Measurements from ENCODE around the gene MEIS2. TPM values are rescaled to one million over a fixed set of nuclear protein-coding genes. Genes with fewer than 3 reads are reported as not detected.

The MEIS2 gene
- polyA plus RNA-seq, 2 of the 4 experiments (the other 2 are of a cell fraction), result 7.3 to 11.1 TPM

DNA sequence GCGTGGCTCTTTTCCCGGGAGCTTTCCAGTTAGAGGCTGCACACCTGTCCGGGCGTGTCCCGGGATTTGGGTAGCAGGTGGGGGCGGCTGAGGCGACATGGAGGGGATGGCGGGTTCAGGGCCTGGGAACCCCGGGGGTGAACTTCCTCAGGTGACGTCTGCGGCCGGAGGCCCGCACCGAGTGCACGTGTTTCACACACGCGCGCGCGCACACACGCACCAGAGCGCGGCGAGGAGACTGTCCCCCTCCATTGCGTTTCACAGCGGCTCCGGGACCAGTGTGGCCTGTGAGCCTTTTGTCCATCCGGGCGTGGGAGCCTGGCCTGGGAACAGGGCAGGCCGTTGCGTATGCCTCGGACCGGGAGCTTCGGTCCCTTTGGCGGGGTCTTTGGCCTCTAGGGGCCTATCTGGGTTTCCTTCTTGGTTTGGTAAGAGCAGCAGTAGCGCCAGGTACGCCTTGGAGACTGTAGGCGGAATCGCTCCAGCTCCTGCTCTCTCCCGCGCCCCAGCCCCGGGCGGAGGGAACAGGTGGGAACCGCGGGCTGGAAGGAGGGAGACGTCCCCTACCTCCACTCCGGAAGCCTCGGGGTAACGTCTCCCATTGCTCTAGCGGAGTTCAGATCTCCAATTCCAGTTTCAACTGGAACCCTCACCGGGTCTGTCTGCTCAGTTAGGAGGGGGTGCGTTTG is 220.0 kb downstream of the MEIS2 start:
- no peak overlapping the region for H3K27ac ChIP-seq
- ChIA-PET POLR2A (no interaction called here), CTCF (interaction anchor here (1.3 kb wide), 1 partner anchor 253 kb away, joined by 3 read pairs; no protein-coding TSS in a partner anchor)
- TF ChIP-seq ZC3H11A (IDR thresholded peaks at IDR 0.05) (no peak), MAZ (IDR thresholded peaks at IDR 0.05; ENCODE audit: borderline replicate concordance, low read depth, low read length) (no peak), HEYL (CRISPR knock-in tag; IDR thresholded peaks at IDR 0.05) (no peak), RARB (CRISPR knock-in tag; IDR thresholded peaks at IDR 0.05) (no peak), RAD21 (conservative IDR thresholded peaks at IDR 0.05 in 1 of 2, IDR thresholded peaks at IDR 0.05 in 1 of 2) (no peak), NFE2L2 (conservative IDR thresholded peaks at IDR 0.05; ENCODE audit: low read length) (no peak), RCOR1 (IDR thresholded peaks at IDR 0.05; ENCODE audit: low read depth, low read length) (no peak), EHMT2 (IDR thresholded peaks at IDR 0.05; ENCODE audit: low read depth) (no peak), TFCP2L1 (CRISPR knock-in tag; IDR thresholded peaks at IDR 0.05) (no peak), RFX5 (IDR thresholded peaks at IDR 0.05) (no peak), SMC3 (IDR thresholded peaks at IDR 0.05) (no peak), NR3C1 (IDR thresholded peaks at IDR 0.05) (no peak), CEBPB (IDR thresholded peaks at IDR 0.05) (no peak), KDM1A (IDR thresholded peaks at IDR 0.05; ENCODE audit: low read depth) (no peak)
- TF ChIP-seq, protein P1, sequence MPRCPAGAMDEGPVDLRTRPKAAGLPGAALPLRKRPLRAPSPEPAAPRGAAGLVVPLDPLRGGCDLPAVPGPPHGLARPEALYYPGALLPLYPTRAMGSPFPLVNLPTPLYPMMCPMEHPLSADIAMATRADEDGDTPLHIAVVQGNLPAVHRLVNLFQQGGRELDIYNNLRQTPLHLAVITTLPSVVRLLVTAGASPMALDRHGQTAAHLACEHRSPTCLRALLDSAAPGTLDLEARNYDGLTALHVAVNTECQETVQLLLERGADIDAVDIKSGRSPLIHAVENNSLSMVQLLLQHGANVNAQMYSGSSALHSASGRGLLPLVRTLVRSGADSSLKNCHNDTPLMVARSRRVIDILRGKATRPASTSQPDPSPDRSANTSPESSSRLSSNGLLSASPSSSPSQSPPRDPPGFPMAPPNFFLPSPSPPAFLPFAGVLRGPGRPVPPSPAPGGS (IDR thresholded peaks at IDR 0.05), result no peak
- TF ChIP-seq, protein P2, sequence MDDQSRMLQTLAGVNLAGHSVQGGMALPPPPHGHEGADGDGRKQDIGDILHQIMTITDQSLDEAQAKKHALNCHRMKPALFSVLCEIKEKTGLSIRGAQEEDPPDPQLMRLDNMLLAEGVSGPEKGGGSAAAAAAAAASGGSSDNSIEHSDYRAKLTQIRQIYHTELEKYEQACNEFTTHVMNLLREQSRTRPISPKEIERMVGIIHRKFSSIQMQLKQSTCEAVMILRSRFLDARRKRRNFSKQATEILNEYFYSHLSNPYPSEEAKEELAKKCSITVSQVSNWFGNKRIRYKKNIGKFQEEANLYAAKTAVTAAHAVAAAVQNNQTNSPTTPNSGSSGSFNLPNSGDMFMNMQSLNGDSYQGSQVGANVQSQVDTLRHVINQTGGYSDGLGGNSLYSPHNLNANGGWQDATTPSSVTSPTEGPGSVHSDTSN (IDR thresholded peaks at IDR 0.05), result no peak
- TF ChIP-seq, protein P3, sequence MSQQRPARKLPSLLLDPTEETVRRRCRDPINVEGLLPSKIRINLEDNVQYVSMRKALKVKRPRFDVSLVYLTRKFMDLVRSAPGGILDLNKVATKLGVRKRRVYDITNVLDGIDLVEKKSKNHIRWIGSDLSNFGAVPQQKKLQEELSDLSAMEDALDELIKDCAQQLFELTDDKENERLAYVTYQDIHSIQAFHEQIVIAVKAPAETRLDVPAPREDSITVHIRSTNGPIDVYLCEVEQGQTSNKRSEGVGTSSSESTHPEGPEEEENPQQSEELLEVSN (IDR thresholded peaks at IDR 0.05; ENCODE audit: borderline replicate concordance, low read depth), result no peak
- TF ChIP-seq, protein P4, sequence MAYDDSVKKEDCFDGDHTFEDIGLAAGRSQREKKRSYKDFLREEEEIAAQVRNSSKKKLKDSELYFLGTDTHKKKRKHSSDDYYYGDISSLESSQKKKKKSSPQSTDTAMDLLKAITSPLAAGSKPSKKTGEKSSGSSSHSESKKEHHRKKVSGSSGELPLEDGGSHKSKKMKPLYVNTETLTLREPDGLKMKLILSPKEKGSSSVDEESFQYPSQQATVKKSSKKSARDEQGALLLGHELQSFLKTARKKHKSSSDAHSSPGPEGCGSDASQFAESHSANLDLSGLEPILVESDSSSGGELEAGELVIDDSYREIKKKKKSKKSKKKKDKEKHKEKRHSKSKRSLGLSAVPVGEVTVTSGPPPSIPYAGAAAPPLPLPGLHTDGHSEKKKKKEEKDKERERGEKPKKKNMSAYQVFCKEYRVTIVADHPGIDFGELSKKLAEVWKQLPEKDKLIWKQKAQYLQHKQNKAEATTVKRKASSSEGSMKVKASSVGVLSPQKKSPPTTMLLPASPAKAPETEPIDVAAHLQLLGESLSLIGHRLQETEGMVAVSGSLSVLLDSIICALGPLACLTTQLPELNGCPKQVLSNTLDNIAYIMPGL (CRISPR knock-in tag; IDR thresholded peaks at IDR 0.05; ENCODE audit: borderline replicate concordance), result no peak
- TF ChIP-seq, protein P5, sequence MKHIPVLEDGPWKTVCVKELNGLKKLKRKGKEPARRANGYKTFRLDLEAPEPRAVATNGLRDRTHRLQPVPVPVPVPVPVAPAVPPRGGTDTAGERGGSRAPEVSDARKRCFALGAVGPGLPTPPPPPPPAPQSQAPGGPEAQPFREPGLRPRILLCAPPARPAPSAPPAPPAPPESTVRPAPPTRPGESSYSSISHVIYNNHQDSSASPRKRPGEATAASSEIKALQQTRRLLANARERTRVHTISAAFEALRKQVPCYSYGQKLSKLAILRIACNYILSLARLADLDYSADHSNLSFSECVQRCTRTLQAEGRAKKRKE (CRISPR knock-in tag; IDR thresholded peaks at IDR 0.05; ENCODE audit: low read depth), result no peak
- DNase-seq (ENCODE audit: low read depth in 1 of 2, low spot score in 1 of 2) (no peak), FAIRE-seq (no peak), ATAC-seq (no peak)
- no peaks in the 10 kb centered on the region for H3K4me1 ChIP-seq
- no peaks in the 10 kb centered on the region for H3K9me3 ChIP-seq
- H3K4me2 ChIP-seq, result no peak overlapping the region
- H3K4me3 ChIP-seq, result no peak overlapping the region
- WGBS (ENCODE audit: missing lambda C conversion rate), result 90% methylated on average over 22 of the region's 52 CpGs

DNA sequence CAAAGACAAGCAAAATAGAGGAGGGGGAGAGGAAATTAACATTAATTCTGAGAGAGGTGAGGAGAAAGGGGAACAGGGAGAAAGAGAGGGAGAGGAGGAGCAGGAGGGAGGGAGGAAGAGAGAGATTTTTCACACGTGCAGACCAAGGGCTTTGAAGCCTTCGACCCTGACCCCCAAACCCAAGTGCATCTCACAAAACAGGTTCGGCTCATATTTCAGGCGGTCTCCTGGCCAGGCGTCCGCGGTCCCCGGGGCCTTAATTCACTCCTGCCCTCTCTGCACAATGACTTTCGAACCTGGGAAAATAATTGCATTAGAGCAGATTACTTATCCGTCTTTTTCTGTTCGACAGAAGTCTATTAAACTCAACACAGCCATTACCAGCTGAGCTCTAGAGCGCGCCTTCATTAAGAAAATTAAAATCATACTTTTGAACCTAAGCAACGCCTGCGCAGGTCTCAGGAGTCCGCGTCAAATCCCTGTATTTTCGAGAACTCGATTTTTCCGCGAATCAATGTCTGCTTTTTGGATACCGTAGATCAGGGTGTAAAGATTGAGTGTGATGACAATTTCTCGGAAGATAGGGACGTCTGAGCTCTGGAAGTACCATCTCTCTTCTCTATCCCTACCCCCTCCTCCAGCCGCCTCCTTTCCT is 220.7 kb downstream of the MEIS2 start:
- POLR2A ChIA-PET, result no interaction called here
- H3K4me2 ChIP-seq, result no peak overlapping the region
- no peak for FAIRE-seq

More for the DNA sequence above, 220.7 kb downstream of the MEIS2 start:
- DNase-seq (ENCODE audit: low read depth in 1 of 2, low spot score in 1 of 2), result no peak
- Histone ChIP-seq H3K4me1 (no peaks in the 10 kb centered on the region), H3K9me3 (no peaks in the 10 kb centered on the region), H3K4me3 (no peak overlapping the region), H3K27ac (no peak overlapping the region)
- TF ChIP-seq NFE2L2 (conservative IDR thresholded peaks at IDR 0.05; ENCODE audit: low read length), result no peak
- TF ChIP-seq KDM5A (IDR thresholded peaks at IDR 0.05), result no peak
- TF ChIP-seq FOSB (CRISPR knock-in tag; IDR thresholded peaks at IDR 0.05), result no peak
- CTCF ChIA-PET, result interaction anchor here (1.3 to 1.6 kb wide), 2 partner anchors 254 kb away, joined by 3 to 4 read pairs; no protein-coding TSS in a partner anchor
- WGBS (ENCODE audit: missing lambda C conversion rate), result 93% methylated on average over 25 of the region's 25 CpGs
- no peak for ATAC-seq
